Activated CD8-positive, alpha-beta memory T cell treated with anti-CD3 and anti-CD28 coated beads, Interleukin-2, amount 50 U/mL, for 1 hour (primary cell): ENCODE measurements around the gene RXRA.
"Not testable (repeated sequence)": the region's sequence is repeated elsewhere in the genome, so short reads cannot be mapped to it uniquely, and the experiment has no call there.

Source experiments
- DNase-seq: peaks from one replicate; pipeline ENCODE4 v3.0.0-alpha.2; 2020; ENCODE audit errors: extremely low read depth

Gene RXRA

DNA sequence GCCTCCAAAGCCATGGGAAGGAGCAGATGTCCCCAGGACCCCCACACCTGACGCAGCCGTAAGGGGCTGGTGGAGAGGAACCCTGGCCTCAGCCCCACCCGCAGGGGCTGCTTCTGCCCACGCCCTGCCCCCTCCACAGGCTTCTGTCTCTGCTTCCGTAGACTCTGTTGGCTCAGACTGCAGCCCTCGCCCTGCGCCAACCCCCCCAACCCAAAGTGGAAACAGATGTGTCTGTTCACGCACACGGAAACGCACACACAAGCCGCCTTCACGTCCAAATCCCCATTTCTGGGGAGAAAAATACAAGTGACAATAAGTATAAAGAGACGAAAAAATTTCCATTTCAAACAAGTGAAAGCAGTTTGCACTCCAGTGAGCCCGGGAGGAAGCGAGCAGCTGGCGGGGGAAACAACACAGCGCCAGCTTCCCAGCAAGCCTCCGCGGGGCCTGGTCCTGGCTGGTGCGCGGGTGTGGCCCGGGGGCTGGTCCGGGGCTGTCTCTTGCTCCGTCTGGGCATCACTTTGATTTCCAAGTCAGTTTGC is 32.6 kb upstream of the RXRA start:
- DNase-seq: no peak

DNA sequence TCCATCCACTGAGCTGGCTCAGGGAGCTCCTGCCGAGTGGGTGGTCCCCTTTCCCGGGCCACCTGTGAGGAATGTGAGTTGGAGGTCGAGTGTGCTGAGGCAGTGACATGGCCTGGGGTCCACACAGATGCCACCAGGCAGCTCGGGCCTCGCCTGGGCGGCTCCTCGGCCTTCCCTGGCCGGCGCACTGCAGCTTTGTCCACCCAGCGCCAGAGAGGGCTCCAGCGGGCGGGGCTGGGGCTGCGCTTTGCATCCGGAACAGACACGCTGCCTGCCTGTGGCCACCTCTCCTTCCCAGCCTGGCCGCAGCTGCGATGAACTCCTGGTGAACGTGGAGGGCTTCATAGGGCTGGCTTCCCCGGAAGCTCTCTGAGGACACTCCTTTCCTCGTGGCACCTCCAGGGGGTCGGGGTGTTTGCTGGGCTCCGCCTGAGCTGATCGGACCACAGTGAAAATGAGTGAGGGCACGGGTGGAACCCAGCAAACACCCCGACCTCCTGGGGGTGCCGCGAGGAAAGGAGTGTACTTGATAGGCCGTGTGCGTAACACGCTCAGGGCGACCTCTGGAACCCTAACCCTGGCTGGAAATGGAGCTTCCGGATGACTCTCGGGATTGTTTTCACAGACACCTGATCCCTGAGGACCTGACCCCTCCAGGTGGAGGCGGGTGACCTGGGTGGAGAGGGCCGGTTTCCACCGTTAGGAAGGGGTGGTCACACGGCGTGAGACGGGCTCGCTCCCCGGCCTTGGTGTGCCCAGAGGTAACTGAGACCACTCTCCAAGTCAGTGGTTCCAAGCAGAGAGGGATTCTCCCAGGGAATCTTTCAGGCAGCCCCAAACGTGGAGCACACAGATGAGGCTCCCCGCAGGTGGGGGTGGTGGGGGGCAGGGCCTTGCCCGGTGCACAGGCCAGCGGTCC is 31.8 kb upstream of the RXRA start:
- DNase-seq: no peak

GRCh38 chr9:134295101-134295745 is 31.0 kb upstream of the RXRA start:
- DNase-seq: no peak

- no peak for DNase-seq
These were observed 30.5 kb upstream of the RXRA start for GRCh38 chr9:134295746-134296250.

DNA sequence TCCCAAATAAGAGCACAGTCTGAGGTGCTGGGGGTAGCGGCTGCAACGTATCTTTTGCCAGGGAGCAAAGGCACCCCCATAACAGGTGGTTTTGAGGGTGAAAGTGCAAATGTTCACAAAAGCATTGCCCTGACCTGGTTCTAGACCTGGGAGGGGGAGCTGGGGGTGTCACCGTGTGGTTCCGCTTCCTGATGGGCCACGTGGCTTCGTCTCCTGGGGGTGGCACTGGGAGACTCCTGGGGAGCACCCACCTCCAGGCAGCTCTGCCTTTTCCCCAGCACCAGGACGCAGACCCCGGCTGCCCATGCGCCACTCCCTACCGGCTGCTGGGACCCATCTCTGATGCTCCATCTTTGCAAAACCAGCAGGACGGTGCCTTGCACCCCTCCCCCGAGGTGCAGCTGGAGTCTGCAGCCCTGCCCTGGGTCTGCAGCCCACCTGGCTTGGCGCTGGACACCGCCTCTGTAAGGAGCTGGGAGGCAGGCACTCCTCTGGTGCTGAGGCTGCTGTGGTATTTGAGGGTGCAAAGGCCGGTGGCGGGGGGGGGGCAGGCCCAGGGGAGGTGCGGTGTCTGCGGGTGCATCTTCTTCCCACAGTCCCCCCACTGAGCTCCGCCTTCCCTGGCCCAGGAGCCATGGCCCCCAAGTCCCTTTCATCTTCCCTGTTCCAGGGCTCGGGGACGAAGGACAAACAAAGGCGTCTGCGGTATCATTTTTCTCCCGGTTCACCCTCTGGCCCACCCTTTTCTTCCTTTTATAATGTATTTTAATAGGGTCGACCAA is 29.8 kb upstream of the RXRA start:
- DNase-seq: no peak

DNA sequence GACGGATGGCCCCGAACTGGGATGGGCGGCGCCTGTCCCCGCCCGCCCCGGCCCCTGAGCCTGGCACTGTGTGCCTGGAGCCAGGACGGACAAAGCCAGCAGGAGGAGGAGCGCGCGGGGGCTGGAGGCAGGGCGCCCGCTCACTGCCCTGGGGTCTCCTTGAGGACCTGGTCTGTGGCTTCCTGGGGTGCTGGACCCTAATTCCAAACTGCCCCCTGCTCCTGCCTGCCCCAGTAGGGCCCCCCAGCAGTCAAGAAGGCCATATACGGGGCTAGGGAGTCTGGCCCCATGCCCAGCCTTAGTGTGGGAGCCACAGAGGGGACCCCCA is 29.2 kb upstream of the RXRA start:
- DNase-seq: no peak

DNA sequence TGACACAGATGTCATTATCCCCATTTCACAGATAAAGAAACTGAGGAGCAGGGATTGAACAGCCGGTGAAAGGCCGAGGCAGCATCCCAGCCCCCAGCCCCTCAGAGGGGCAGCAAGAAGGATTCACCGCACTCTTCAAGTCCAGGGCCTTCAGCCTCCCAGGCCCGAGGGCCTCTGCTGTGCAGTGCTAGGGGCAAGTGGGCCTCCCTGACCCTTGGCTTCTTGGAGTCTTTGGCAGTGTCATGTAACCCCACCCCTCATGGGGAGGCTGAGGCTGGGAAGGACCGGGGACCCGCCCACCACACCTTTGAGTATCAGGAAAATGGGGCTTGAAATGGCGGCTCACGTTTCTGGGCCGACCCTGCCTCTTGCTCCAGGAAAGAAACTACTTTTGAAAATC is 28.7 kb upstream of the RXRA start:
- no peak for DNase-seq

DNA sequence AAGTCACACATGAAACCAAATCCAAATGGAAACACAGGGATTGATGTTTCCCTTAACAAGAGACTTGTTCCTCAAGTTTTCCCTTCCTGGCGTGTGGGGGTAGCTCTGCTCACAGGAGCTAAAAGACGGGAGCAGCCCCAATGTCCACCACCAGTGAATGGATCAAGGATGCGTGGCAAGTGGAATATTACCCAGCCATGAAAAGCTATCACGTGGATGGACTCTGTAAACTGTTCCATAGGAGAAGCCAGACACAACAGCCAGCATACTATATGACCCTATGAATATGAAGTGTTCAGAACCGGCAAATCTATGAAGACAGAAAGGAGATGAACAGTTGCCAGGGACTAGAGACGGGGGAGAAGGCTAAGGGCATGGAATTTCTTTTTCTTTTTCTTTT is 28.3 kb upstream of the RXRA start:
- DNase-seq: no peak

DNA sequence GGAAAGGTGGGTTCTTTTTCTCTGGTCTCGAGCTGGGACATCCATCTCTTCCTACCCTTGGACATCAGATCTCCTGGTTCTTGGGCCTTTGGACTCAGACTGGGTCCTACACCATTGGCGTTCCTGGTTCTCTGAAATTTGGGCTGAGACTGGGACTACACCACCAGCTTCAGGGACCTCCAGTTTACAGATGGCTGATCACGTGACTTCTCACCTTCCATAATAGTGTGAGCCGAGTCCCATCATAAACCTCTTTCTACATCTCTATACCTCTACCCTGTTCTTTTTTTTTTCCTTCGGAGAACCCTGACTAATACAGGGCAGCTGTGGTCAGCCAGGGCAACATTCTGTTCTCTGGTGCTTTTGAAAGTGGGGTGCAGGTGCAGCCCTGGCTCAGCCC is 27.2 kb upstream of the RXRA start:
- no peak for DNase-seq

DNA sequence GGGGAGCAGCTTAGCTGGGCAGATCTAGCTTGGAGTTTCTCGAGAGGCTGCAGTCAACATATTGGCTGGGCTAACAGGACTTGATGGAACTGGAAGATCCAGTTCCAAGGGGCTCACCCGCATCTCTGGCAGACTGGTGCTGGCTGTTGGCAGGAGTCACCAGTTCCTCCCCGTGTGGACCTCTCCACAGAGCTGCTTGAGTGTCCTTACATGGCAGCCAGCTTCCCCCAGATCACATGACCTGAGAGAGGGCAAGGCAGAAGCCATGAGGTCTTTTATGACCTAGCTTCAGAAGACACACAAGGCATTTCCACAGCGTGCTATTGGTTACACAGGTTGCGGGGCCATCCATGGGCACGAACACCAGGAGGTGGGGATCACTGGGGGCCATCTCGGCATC is 26.4 kb upstream of the RXRA start:
- DNase-seq: no peak

DNA sequence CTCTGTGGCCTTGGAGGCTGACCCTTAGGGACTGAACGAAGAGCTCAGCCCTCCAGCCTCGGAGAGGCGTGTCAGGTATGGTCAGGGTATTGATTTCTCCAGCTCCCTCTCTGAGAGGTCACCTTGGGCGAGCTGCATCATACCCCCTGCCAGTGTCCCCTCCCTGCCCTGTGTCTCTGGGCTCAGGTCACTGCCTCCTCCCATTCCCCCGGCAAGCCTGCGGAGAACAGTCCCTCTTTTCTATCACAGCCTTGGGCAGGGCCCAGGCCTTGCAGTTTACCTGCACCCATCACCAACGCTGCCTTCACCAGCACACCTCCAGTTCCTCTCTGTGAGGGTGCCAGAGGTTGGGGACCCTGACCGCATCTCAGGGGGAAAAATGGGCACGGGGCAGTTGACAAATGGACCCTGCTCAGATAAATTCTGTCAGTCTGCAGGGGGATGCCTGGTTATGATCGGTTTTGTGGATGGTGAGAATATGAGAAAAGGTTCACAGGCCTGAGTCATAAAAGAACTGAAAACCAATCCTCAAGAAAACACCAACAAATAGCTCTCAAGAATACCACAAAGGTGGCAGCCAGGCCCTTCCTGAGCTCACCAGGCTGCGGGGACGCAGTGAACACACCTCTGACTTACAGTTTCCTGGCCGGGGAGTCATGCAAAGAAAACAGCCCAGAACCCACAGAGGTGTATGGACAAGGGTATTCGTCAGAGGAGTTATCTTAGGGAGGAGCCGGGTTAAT is 24.7 kb upstream of the RXRA start:
- DNase-seq: peak; percentile 29

GRCh38 chr9:134302130-134302817 is 24.0 kb upstream of the RXRA start:
- no peak for DNase-seq

DNA sequence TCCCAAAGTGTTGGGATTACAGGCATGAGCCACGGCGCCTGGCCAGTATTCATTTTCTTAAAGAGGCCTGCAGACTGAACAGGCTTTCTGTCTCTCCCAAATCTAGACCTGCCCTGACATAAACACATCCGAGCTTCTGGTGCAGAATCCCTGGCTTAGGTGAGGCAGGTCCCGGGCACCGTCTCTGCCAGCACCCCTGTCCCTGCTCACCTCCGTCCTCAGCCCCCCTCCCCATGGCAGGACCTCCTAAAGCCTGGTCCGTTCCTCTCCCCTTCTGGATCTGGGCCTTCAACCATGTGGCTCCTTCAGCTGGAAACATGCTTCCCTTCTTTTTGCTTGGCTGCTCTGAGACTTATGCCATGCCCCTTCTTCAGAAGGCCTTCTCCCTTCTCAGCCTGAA is 22.7 kb upstream of the RXRA start:
- no peak for DNase-seq

- no peak for DNase-seq
These were observed 22.0 kb upstream of the RXRA start for GRCh38 chr9:134304261-134304660.

- no peak for DNase-seq
These were observed 21.6 kb upstream of the RXRA start for GRCh38 chr9:134304690-134305089.

GRCh38 chr9:134305533-134305932 is 20.7 kb upstream of the RXRA start:
- no peak for DNase-seq

- not testable (repeated sequence) for DNase-seq
These were observed 20.2 kb upstream of the RXRA start for GRCh38 chr9:134306042-134306441.

DNA sequence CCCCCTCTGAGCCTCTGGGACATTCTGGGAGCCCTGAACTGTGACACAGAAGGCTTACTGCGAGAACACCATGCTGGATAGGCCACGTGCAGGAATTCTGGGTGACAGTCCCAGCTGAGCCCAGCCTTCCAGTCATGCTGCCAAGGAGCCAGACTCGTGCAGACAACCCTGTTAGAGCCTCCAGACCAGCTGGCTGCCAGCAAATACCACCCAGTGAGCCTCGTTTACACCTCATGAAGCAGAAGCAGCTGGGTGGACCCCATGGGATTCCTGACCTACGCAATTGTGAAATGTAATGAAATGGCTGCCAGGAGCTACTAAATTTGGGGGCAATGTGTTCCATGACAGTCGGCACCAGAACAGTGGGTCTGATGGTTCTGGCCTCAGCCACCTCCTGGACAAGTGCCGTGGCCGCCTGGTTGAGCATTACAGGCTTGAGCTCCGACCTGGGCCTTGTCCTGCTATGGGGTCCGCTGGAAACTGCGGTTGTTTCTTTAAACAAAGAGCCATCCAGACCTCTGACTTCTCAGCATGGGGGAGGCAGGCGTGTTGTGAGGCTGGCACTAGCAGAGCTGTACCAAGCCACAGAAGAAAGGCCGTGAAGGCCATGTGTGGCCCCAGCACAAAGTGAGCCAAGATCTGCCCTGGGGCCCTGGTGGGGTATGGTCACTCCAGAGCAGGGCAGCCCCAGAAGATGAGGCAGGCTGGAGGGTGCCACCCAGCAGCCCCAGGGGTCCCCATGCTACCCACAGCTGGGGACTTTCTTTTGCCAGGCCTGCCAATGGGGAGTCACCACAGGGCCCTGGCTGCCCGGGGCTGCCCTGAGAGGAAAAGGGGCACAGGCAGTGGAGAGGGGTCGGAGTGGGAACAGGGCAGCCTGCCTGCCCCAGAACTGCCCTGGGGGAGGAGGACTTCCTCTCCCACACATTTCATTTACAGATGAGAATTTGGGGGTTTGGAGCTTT is 19.3 kb upstream of the RXRA start:
- no peak for DNase-seq
